Measurements from ENCODE around the gene RFXAP. TPM values are rescaled to one million over a fixed set of nuclear protein-coding genes. Genes with fewer than 3 reads are reported as not detected.
"Not testable (repeated sequence)": the region's sequence is repeated elsewhere in the genome, so short reads cannot be mapped to it uniquely, and the experiment has no call there.

RFXAP gene
- polyA plus RNA-seq, 1 of the 3 experiments (the other 2 are of a cell fraction), result 4.1 TPM

GRCh38 chr13:36783890-36784289 lies 35.1 kb upstream of the RFXAP start:
- Histone ChIP-seq H4K20me1 (ENCODE audit: insufficient read depth) (no peaks in the 10 kb centered on the region), H3K9me2 (no peaks in the 10 kb centered on the region), H3K4me3 (ENCODE audit: low read depth in 2 of 2, low read length in 1 of 2) (no peak overlapping the region), H3K27ac (ENCODE audit: low read depth in 2 of 2, low read length in 1 of 2) (no peak overlapping the region), H3K79me2 (ENCODE audit: insufficient read depth) (no peaks in the 10 kb centered on the region), H3K9me3 (no peaks in the 10 kb centered on the region), H3K9ac (no peak overlapping the region), H3K4me2 (no peak overlapping the region), H3K27me3 (ENCODE audit: insufficient read depth) (no peaks in the 10 kb centered on the region), H3F3A (replicated peaks; ENCODE audit: insufficient read depth) (no peaks in the 10 kb centered on the region), H3K36me3 (replicated peaks in 1 of 2; ENCODE audit: control insufficient read depth in 1 of 2, insufficient read depth in 2 of 2, low read length in 1 of 2) (no peaks in the 10 kb centered on the region), H3K4me1 (ENCODE audit: control insufficient read depth in 1 of 2, insufficient read depth in 2 of 2, low read depth in 1 of 2, low read length in 1 of 2) (no peaks in the 10 kb centered on the region), H2AFZ (ENCODE audit: low read depth) (no peak overlapping the region)
- no peak for DNase-seq
- WGBS (ENCODE audit: low lambda C conversion rate), result 12% methylated on average over 3 of the region's 3 CpGs
- TF ChIP-seq FOXM1 (IDR thresholded peaks at IDR 0.05; ENCODE audit: low read depth), result no peak
- no peak for TF ChIP-seq JUND (IDR thresholded peaks at IDR 0.05)
- no peak for TF ChIP-seq GATA2 (CRISPR knock-in tag; IDR thresholded peaks at IDR 0.05)
- no peak for TF ChIP-seq FOSL2 (IDR thresholded peaks at IDR 0.05; ENCODE audit: borderline replicate concordance, low read depth)
- TF ChIP-seq, protein P1, sequence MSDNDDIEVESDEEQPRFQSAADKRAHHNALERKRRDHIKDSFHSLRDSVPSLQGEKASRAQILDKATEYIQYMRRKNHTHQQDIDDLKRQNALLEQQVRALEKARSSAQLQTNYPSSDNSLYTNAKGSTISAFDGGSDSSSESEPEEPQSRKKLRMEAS (IDR thresholded peaks at IDR 0.05; ENCODE audit: low read depth), result no peak
- no peak for TF ChIP-seq RXRA (IDR thresholded peaks at IDR 0.05; ENCODE audit: borderline replicate concordance, low read depth)
- TF ChIP-seq TEAD4 (IDR thresholded peaks at IDR 0.05; ENCODE audit: borderline replicate concordance, insufficient read depth), result no peak
- TF ChIP-seq SMC3 (IDR thresholded peaks at IDR 0.05; ENCODE audit: low read depth, low read length), result no peak
- TF ChIP-seq POLR2AphosphoS5 (IDR thresholded peaks at IDR 0.05; ENCODE audit: low read depth, low read length), result no peak
- no peak for TF ChIP-seq ELF1 (IDR thresholded peaks at IDR 0.05)
- no peak for TF ChIP-seq NFIC (IDR thresholded peaks at IDR 0.05; ENCODE audit: borderline replicate concordance)
- TF ChIP-seq, protein P2, sequence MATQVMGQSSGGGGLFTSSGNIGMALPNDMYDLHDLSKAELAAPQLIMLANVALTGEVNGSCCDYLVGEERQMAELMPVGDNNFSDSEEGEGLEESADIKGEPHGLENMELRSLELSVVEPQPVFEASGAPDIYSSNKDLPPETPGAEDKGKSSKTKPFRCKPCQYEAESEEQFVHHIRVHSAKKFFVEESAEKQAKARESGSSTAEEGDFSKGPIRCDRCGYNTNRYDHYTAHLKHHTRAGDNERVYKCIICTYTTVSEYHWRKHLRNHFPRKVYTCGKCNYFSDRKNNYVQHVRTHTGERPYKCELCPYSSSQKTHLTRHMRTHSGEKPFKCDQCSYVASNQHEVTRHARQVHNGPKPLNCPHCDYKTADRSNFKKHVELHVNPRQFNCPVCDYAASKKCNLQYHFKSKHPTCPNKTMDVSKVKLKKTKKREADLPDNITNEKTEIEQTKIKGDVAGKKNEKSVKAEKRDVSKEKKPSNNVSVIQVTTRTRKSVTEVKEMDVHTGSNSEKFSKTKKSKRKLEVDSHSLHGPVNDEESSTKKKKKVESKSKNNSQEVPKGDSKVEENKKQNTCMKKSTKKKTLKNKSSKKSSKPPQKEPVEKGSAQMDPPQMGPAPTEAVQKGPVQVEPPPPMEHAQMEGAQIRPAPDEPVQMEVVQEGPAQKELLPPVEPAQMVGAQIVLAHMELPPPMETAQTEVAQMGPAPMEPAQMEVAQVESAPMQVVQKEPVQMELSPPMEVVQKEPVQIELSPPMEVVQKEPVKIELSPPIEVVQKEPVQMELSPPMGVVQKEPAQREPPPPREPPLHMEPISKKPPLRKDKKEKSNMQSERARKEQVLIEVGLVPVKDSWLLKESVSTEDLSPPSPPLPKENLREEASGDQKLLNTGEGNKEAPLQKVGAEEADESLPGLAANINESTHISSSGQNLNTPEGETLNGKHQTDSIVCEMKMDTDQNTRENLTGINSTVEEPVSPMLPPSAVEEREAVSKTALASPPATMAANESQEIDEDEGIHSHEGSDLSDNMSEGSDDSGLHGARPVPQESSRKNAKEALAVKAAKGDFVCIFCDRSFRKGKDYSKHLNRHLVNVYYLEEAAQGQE (IDR thresholded peaks at IDR 0.05; ENCODE audit: low read depth, low read length), result no peak
- no peak for TF ChIP-seq YY1 (IDR thresholded peaks at IDR 0.05; ENCODE audit: low read depth)
- TF ChIP-seq MEF2A (IDR thresholded peaks at IDR 0.05; ENCODE audit: borderline replicate concordance, low read depth), result no peak
- no peak for TF ChIP-seq FOXJ3 (CRISPR knock-in tag; IDR thresholded peaks at IDR 0.05)
- TF ChIP-seq ZBTB33 (IDR thresholded peaks at IDR 0.05; ENCODE audit: borderline replicate concordance, low read depth), result no peak
- TF ChIP-seq TAF1 (IDR thresholded peaks at IDR 0.05; ENCODE audit: borderline replicate concordance, low read depth, low read length), result no peak
- no peak for TF ChIP-seq TCF12 (IDR thresholded peaks at IDR 0.05)
- POLR2A ChIA-PET, result no interaction called here
- CTCF ChIA-PET, result no interaction called here

- H3K36me3 ChIP-seq (replicated peaks in 1 of 2; ENCODE audit: control insufficient read depth in 1 of 2, insufficient read depth in 2 of 2, low read length in 1 of 2); H3K9me2 ChIP-seq; DNase-seq; H3K79me2 ChIP-seq (ENCODE audit: insufficient read depth); H3K9me3 ChIP-seq; H2AFZ ChIP-seq (ENCODE audit: low read depth); H3K27me3 ChIP-seq (ENCODE audit: insufficient read depth); H4K20me1 ChIP-seq (ENCODE audit: insufficient read depth); H3K4me3 ChIP-seq (ENCODE audit: low read depth in 2 of 2, low read length in 1 of 2); H3F3A ChIP-seq (replicated peaks; ENCODE audit: insufficient read depth); H3K4me1 ChIP-seq (ENCODE audit: control insufficient read depth in 1 of 2, insufficient read depth in 2 of 2, low read depth in 1 of 2, low read length in 1 of 2); H3K4me2 ChIP-seq; POLR2A ChIA-PET; H3K9ac ChIP-seq; H3K27ac ChIP-seq (ENCODE audit: low read depth in 2 of 2, low read length in 1 of 2): not testable (repeated sequence)
- 68% methylated on average over 4 of the region's 4 CpGs for WGBS (ENCODE audit: low lambda C conversion rate)
- CTCF ChIA-PET, result interaction anchor here (1.4 kb wide), 1 partner anchor 11 kb away, joined by 3 read pairs; no protein-coding TSS in a partner anchor
Observed at GRCh38 chr13:36786175-36786574, 32.8 kb upstream of the RFXAP start.
